HG03469 (cell line): ENCODE data around the gene HSPG2.
"Not testable (repeated sequence)": the region's sequence is repeated elsewhere in the genome, so short reads cannot be mapped to it uniquely, and the experiment has no call there.

Experiments
- ATAC-seq: cut with Tn5 transposase; IDR thresholded peaks from one replicate; pipeline ENCODE4 v1.9.1; 2021; ENCODE audit warnings: mild to moderate bottlenecking, moderate library complexity, moderate number of reproducible peaks; ENCODE audit not compliant: unreplicated experiment

Gene HSPG2

DNA sequence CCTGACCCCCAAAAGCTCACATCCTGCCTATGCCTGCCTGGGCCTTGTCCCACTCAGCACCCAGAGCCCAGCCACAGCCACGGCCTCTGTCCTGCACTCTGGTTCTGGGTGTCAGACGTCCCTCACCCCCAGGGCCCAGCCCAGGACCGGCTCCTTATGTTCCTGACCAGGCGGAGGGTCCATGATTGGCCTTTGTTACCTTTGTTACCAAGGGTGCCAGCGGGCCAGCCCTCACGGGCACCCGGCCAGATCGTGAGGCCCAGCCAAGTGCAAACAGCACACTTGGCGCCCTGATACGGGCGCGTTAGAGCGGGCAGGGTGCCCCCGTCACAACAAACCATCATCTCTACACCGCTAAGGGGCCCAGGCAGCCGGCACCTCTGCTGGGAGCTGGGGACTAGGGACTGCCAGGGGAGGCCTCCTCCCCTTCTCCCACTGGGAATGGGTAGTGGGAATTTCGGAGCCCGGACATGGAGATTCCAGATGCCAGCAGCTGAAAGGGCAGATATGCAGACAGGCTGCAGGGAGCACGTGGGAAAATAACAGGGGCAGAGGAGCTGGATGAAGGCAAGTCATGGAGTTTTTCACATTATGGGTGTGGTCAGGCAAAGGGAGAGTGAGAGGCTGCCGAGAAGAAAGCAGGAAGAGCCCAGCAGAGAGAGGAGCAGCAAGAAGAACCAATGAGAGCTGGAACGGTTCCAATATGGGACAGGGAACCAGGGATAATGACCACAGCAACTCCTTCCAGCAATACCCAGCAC, 22.1 kb downstream of the HSPG2 start:
- ATAC-seq: no peak

DNA sequence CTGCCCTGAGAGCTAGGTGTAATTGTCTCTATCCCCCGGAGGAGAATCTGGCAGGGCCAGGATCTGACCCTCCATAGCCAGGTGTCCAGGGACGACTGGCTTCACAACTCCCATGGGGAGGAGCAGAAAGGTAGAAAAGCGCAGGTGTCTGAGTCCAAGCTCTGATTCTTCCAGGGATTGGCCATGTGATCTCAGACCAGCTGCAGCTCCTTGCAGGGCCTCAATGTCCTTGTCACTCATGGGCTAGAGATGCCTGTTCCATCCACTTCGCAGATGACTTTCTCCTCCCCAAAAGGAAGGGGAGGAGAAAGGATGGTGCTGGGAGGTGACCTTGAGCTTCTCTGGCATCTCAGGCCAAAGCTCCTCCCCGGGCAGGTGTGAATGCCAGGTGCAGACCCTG, 22.7 kb downstream of the HSPG2 start:
- ATAC-seq: no peak

DNA sequence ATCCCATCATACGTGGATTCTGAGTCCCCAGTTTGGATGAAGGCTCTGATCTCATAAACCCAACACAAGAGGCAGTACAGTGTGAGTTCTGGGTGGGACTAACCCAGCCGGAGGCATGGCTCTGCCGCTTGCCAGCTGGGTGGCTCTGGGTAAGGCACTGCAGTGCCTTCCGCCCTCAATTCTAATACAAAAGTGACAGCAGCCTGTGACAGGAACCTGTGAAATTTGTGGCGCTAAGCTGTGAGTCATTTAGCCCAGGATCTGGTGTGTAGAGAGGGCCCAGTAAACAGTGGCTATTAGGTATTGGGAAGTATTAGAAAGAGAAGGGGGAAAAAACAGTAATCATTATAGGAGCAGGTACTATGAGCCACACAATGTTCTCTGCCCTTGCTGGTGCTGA, 23.3 kb downstream of the HSPG2 start:
- ATAC-seq: no peak

DNA sequence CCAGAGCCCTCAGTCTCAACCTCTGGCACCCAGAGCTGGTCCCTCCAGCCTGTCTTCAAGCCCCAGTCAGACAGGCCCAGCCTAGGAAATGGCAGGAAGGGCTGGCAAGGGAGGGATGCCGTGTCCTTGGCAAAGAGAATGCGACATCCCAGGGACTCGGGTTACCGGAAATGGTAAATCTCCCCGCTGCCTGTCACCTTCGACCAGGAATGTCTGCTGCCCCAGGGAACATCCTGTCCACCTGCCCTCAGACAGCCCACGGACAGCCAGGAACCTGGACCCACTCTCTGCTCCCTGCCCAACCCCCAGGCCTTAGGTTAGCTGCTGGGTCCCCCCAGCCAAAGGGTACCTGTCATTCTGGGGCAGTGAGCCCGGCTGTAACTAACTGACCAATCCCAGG, 23.9 kb downstream of the HSPG2 start:
- no peak for ATAC-seq

DNA sequence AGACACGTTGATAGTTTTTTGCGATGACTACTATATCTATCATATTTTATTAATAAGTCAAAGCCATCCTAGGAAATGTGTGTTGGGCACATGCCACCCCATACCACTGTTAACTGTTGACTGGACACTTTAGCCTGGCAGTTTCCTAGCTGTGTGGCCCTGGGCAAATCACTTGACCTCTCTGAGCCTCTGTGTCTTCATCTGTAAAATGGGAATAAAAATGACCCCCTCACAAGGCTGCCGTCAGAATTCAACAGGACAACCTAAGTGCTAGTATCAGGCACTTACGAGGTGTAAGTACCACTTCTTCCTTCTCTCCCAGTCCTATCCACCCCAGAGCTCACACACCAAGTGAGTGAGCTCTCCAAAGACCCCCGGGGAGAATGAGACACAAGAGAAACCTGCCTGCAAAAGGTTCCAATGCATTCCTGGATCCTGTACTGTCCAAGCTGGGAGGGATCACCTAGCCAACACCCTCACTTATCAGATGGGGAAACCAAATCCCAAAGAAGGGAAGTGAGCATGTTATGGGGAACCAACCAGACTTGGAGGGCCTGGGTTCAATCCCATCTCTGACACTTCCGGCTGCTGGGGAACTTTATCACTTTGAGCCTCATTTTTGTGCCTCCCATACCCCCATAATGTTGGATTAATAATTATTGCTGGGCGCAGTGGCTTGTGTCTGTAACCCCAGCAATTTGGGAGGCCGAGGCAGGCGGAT, 24.9 kb downstream of the HSPG2 start:
- ATAC-seq: no peak

DNA sequence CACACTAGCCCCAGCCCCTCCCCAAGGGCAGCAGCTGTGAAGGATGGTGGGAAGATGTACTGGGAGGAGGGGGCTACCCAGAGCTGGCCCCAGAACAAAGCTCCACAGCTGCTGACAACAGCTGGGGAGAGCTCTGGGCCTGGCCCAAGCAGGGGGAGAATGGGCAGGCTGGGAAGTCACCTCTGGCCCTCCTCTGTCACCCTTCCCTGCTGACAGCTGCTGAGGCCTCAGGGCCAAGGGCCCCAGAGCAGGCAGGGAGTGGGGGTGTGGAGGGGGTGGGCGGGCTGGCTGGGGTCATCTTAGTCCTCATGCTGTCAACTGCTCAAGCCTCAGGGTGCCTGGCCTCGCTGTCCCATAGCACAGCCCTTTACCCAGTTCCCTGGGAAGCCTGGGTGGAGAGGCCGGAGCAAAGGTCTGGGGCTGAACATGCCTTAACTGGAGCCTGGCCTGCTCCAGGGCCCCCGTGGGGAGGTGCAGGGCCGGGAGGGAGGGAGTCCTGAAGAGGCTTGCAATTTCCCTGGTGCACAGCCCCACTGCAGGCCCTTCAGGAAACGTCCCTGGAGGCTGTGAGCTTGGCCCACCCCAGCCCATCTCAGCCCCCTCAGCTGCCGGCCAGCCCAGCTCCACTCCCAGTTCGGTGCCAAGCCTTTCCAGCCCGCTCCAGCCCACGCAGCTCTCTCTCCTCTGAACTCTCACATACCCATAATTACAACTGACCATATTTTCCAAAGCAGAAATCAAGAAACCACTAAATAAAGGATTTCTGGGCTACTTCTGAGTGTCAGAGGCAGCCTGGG, 25.7 kb downstream of the HSPG2 start:
- no peak for ATAC-seq

DNA sequence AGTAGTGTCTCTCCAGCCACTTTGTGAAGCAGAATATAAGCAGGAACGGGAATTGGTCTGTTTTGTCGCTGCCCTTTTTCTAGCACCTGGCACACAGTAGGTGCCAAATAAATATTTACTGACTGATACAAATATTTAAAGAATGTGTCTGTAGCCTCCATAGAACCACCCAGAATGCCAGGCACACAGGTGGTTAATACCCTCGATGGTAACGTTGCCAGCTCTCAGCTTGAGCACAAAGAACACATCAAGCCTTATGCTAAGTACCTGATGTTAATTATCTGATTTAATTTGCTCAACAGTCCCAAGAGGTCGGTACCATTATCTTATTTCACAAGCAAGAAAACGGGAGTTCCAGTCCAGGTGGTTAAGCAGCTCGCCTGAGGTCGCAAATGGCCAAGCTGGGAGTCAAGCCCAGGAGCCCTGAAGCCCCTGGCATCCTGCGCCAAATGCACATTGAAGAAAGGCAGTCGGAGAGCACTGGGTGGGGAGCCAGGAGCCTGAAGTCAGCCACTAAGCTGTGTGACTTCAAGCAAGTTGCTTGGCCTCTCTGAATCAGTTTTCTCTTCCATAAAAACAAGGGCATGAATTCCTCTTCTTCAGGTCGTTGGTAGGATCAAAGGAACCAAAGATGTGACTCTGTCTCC, 26.4 kb downstream of the HSPG2 start:
- no peak for ATAC-seq

DNA sequence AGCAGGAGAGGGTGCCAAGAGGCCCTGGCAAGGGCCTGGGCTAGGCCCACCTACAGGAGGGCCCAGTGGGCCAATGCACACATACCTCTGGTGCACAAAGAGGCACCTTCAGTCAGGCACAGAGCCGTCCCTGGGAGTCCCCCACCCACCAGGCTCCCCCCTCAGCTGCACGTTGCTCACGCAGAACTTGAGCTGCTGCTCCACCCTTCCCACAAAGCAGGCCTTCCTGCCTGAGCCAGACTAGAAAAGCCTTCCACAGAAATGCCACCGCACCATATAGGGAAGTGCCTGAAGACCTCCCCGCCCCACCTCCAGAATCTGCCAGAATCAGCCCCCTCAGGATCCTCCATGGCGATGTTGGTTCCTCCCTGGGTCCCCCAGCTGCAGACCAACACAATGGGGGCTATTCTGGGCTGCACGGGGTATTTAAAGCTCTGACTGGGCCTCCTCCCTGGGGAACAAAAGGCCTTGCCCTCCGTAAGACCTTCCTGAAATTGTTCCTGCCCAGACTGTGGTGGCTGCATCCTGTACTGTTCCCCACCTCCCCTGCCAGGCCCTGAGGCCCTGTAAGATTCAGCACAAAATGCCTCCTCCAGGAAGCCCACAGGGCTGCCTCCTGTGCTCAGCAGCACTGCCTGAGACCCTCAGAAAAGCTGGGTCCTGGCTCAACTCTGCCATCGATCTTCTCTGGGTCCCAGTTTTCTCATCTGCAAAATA, 27.2 kb downstream of the HSPG2 start:
- no peak for ATAC-seq

DNA sequence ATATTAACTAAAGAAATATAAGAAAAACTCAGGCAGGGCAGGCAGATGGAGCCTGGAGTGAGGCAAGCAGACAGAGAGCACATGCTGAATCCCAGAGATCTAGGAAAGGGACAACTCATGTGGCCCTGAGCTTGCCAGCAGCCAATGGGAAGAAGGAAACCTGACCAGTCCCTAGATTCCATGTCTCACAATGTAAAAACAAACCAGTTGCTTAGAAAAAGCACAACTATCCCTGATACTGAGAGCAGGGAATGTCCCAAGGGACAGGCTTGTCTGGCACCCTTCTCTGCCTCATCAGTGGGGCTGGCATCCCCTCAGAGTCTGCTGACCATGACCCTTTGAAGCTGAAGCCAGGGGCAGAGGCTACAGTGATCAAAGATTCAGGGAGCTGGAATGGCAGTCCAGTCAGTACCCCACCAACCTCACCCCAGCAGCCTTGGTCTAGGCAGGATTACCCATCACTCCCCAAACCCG, 27.8 kb downstream of the HSPG2 start:
- ATAC-seq: no peak

DNA sequence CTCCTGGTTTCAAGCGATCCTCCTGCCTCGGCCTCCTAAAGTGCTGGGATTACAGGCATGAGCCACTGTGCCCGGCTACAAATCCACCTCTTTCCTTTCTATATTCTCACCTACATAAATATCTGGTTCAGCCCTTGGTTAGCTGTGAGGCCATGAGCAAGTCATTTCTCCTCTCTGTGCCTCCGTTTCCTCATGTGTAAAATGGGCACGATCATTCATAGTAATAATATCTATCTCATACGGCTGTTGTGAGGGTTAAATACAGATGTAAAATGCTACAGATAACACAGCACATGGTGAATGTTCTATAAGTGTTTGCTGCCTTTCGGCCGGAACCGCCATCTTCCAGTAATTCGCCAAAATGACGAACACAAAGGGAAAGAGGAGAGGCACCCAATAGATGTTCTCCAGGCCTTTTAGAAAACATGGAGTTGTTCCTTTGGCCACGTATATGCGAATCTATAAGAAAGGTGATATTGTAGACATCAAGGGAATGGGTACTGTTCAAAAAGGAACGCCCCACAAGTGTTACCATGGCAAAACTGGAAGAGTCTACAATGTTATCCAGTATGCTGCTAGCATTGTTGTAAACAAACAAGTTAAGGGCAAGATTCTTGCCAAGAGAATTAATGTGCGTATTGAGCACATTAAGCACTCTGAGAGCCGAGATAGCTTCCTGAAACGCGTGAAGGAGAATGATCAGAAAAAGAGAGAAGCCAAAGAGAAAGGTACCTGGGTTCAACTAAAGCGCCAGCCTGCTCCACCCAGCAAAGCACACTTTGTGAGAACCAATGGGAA, 29.2 kb downstream of the HSPG2 start:
- not testable (repeated sequence) for ATAC-seq

DNA sequence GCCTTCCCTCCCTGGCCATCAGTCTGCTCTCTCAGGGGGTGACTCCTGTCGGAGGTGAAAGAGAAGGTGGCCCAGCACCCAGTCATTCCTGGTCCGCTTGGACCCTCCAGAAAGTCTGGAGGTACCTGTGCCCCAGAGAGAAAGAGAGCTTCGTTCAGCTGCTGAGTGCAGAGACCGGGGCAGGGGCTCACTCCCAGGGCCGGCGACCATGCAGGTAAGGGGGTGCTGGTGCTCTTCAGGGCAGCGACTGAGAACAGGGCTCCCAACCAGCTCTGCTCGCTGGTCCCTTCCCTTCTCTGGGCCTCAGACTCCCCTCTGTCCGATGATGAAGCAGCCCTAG, 30.1 kb downstream of the HSPG2 start:
- no peak for ATAC-seq

DNA sequence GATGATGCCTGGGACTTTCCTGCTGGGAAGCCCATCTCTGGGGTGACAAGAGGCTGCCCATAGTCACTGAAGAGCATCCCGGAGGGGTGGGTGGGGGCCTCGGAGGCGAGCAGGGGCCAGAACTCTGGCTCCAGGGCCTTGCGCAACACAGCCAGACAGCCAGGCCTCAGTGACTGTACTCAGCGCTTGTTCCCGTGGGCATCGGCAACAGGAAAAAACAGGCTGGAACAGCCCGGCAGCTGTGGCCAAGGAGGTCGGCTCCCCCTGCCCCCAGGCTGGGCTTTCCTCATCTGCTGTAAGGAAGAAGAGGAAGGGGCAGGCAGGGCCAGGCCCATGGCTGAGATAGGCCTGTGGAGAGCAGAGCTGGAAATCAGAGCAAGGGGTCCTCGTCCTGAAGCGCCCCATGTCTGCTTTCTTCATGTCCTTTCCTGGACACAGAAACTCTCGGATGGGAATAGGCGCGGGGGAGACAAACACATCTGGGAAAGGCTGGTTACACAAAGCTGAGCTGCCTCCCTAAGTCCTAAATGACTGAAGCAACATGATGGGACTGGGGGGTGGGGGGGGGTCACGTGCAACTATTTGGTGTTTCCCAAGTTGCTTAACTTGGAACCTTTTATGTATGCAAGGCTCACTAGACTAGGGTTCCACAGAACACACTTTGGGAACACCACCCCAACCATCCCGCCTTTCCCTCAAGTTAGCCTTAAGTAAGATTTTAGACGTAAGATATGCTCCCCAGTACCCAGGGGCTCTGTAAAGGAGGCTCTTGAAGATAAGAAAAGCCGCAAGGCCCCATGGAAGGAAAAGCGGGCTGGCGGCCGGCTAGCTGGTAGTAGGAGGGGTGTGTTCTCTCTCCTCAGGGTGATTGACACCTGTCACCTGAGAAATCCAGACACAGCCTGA, 30.7 kb downstream of the HSPG2 start:
- ATAC-seq: no peak

DNA sequence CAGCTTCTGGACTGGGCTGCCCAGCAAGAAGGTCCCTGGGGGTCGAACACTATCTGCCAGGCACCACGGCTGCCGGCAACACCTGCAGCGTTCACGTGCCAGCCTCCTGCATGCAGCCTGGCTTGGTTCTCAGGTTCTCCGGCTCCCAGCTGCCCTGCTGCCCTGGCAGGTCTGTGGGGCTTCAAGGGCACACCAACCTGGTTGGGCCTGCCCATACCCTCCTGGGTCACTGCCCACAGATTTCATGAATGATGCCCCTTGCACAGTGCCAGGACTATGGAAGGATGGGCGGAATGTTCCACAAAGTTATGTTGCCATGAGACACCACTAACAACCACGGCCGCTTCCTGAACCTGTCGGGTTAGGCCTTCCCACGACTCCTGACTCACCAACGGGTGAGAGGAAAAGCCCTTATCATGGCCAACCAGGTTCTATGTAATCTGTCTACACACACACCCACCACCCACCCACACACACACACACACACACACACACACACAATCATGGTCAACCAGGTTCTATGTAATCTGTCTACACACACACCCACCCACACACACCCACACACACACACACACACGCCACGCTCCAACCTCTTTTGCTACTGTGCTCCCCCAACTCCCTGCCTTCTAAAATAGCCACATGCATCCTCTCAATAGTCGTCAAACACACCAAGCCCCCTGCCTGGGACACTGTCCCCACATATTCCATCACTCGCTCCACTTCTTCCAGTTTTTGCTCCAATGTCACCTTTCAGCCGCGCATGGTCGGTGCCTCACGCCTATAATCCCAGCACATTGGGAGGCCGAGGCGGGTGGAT, 32.2 kb downstream of the HSPG2 start:
- no peak for ATAC-seq

DNA sequence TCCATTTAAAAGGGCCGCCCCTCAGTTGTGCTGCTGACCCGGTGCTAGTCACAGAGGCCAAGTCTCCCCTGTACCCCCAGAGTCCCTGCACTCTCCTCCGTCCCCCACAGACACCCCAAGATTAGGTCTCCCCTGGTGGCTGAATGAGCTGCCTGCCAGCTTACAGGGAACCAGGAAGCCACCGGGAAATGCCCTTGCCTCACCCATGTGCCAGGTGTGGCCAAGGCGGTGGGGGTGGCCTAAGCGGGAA, 32.7 kb downstream of the HSPG2 start:
- no peak for ATAC-seq

DNA sequence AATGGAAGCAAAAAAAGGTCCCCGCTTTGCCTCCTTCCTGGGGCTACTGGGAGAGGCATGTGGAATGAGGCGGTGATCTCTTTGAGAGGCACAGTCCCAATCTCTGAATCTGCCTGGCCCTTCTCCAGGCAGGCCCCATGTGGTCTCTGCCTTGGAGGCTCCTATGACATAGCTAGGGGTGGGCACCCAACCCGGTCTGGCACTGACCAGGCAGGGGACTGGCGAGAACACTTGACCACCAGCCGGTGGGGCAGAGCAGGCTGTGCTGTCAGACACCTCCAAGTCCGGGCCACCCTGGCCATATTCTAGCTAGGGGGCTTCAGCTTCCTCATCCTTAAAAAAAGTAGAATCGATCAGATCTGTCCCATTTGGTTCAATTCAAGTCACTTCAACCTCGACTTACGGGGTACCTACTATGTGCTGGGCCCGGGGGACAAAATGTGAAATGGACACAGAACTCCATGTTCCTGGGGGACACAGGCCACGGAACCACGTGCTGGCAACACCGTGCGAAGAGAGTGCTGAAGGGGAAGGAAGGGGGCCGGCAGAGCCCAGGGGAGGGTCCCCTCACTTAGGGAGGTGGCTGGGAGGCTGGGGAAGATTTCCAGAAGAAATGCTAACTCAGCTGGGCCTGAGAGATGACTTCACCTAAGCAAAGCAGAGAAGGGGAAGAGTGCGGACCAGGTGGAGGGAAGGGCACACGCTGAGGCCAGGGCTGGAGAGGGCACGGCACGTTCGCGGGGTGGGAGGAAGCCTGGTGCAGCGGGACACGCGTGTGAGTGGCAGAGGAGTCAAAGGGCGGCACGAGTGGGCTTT, 33.3 kb downstream of the HSPG2 start:
- ATAC-seq: no peak

DNA sequence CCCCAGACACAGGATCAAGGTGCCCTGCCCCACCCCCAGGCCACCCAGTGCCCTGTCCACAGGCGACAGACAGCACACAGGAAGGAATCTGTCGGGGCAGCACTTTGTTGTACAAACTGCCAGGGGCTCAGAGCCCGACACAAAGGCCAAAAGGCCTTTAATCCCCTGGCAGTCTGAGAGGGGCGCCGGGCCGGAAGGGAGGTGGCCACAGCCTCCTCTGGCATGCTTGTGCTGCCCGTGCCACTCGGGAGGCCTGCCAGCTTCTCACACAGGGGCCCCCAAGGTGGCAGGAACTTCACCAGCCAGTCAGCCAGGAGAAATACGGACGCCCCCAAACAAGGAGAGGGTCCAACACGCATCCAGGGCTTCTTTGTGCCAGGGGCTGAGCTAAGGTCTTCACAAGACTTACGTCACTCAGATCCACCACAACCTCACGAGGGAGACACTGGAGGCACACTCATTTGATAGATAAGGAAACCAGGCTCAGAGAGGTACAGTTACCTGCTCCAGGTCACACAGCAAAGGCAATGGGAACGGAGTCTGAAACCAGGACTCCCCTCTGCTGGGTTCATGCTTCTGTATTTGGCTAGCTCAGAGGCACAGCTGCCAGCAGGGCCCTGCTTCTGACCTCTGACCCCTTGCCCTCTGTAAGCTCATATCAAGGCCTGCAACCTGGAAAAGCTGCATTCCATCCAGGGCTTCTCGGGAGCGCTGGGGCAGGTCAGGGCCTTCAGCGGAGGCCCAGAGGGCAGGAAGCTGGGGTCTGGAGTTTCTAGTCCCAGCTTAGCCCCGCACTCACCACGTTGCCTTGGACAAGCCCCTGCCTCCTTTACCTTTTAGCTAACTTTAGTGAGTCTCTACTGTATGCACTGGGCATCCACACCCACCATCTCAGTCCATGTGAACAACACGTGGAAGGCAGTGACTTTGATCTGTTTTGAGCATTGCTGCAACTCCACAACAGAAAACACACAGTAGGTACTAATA, 34.8 kb downstream of the HSPG2 start:
- ATAC-seq: no peak
